ENCODE data around the gene ZNF555.

Gene ZNF555

GRCh38 chr19:2827022-2827421 is 14.3 kb upstream of the ZNF555 start:
- no peak for DNase-seq

GRCh38 chr19:2827840-2828489 is 13.3 kb upstream of the ZNF555 start:
- no peak for DNase-seq

DNA sequence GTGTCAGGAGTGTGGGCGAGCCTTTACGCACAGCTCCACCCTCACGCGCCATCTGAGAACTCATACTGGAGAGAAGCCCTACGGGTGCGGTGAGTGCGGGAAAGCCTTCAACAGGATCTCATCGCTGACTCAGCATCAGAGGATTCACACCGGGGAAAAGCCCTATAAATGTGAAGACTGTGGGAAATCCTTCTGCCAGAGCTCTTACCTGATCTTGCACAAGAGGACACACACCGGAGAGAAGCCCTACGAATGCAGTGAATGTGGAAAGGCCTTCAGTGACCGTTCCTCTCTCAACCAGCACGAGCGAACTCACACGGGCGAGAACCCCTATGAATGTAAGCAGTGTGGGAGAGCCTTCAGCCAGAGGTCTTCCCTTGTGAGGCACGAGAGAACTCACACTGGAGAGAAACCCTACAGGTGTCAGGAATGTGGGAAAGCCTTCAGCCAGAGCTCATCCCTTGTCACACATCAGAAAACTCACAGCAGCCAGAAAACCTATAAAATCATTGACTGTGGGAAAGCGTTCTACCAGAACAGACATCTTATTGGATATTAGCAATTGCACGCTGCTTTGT is 6.9 kb upstream of the ZNF555 start:
- no peak for DNase-seq

GRCh38 chr19:2837430-2837829 is 3.8 kb upstream of the ZNF555 start:
- no peak for DNase-seq

DNA sequence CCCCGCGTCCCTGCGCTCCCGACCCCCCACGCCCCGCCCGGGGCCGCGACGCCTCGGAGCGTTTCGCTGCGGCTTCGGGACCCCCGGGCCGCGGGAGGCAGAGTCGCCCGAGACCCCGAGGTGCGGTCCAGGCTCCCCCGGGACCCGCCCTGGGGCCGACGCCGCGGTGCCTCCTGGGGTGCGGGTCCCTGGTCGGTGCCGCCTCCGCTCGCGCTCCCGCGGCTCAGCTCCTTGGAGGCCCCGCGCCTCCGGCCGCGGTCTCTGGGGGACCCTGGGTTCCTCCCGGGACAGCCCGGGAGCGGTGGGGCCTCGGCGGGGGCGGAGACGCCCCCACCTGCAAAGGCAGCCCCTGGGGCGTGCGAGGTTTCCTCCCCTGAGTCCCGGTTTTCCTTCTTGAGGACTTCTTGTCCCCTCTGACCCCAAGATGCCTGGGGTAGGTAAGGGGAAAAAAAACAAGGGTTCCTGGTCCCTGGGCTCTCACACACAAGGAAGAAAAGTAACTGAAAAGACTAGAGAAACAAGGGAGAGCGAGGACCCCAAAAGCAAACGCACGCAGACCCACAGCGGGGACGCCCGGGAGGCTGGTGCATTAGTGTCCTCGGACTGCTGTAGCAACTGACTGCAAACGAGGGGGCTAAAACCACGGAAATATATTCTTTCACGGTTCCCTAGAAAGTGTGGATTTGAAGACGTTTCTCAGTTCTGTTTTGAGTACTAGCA is 740 bp downstream of the ZNF555 start:
- DNase-seq = no peak

- no peak for DNase-seq
Observed at GRCh38 chr19:2845107-2845506, 3.8 kb downstream of the ZNF555 start.

GRCh38 chr19:2846180-2846894 is 5.1 kb downstream of the ZNF555 start:
- DNase-seq = no peak

GRCh38 chr19:2847507-2847906 is 6.2 kb downstream of the ZNF555 start:
- DNase-seq = no peak

GRCh38 chr19:2848616-2849015 is 7.3 kb downstream of the ZNF555 start:
- no peak for DNase-seq

DNA sequence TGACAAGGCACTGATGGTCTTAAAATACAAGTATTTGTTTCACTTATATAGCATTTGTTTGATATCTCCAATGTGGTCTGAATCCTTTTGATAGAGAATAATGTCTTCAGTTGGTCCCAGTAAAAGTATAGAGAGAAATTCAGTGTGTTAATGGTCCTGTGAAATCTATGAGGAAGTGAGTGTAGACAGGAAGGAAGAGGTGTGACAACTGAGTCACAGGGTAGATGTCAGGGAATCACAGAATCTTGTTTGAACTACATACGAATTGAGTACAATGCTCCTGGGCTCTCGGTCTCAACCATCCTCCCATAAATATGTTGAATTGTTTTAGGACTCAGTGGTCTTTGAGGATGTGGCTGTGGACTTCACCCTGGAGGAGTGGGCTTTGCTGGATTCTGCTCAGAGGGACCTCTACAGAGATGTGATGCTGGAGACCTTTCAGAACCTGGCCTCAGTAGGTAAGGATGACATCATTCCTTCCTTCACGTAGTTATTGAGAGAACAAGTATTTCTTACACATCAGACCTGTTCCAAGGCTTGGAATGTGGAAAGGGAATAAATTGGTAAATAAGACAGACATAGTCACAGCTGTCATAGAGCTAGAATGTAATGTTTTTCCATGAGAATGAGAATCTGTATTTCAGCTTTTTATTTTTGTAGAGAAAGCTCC is 9.1 kb downstream of the ZNF555 start:
- no peak for DNase-seq

DNA sequence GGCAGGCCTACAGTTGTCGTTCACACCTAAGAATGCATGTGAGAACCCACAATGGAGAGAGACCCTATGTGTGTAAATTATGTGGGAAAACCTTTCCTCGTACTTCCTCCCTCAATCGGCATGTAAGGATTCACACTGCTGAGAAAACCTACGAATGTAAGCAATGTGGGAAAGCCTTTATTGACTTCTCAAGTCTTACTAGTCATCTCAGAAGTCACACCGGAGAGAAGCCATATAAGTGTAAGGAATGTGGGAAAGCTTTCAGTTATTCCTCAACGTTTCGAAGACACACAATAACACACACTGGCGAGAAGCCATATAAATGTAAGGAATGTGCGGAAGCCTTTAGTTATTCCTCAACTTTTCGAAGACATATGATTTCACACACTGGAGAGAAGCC is 11.3 kb downstream of the ZNF555 start:
- DNase-seq = no peak

- no peak for DNase-seq
Observed at GRCh38 chr19:2853015-2853606, 11.8 kb downstream of the ZNF555 start.

DNA sequence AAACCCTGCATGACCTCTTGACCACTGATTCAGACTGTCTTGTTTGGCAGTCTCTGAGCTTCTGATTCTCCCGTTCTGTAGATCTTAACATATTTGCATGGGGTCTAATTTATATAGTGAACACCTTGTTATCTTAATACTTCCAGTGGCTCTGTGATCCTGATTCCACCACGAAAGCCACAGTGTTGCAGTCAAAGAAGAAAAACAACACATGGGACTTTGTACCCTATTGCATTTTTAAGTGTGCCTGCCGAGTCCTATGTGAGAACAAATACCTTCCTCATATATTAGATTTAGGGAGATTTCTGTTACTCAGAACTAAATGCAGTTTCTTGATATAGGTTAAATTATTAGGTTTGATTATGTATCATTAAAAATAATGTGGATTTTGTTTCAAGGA is 13.6 kb downstream of the ZNF555 start:
- no peak for DNase-seq

DNA sequence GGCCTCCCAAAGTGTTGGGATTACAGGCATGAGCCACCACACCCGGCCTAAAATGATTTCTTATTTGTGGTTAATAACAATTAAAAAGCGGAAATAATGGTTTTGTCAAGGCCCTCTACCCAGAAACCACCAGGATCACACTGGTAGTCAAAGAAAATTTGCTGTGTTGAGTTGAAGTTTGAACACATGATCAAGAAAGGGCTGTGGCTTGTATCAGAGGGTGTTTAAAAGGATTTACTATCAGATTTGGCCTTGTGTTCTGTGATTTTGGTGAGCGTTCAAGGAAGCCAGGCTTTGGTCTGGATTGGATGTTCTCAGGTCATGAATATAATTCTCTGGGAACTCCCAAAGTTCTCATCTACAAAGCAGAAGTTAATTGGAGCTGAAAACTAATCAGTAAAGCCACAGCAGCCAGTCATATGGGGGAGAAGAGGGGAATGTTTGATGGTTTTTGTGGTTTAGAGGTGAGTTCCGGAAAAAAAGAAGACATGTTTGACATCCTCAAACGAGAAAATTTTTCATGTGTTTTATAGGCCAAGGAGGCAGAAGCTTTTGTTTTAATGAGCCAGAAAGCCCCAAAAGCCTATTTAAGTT is 15.3 kb downstream of the ZNF555 start:
- no peak for DNase-seq

DNA sequence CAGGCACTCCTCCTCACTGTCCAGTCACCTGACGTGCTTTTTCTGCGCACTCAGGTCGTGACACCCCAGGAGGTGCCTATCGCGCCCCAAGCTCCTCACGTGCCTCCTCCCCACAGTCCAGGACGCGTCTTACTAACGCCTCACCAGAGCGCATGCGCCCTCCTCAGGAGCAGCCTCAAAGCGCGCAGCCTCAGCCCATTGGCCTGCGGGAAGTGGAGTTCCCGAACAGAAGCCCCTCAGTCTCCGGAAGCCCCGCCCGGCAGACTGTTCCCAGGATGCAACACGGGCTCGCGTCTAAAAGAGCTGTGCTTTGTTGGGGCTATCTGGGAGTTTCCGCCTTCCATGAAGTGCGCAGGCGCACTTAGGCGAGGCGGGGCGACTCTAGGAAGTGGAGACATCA is 17.6 kb downstream of the ZNF555 start:
- no peak for DNase-seq

GRCh38 chr19:2863816-2864215 is 22.5 kb downstream of the ZNF555 start:
- DNase-seq = no peak

DNA sequence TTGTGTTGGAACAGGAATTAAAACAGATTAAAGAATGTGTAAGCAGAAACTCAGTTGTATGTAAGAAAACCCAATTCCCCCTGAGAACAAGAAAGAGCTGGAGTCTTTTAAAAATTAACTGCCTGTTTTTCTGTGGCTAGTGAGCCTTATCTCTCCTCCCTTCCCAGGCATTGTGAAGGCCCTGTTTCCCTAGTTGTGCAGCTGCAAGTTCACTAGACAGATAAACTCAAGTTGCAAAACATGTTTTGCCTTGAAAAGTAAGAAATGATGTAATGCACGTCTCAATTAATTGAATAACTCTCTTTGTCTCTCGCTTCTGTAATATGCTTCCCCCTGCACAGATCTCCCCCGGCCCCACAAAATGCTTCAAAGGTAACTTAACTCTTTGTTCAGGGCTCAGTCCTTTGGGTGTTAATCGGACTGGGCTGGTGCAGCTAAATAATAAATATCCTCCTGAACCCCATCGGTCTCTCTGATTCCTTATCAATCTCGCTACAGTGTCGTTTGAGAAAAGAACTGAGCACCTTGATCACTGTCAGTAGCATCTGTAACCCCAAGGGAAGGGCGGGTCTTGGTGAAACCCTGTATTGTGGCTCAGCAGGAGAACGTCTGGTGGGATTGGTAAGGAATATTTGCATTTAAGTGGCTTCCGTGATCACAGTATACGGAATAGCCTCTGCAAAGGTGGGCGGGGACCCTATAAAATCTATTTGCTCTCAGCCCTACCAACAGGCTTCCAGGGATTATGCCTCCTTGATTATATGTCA is 24.2 kb downstream of the ZNF555 start:
- no peak for DNase-seq

DNA sequence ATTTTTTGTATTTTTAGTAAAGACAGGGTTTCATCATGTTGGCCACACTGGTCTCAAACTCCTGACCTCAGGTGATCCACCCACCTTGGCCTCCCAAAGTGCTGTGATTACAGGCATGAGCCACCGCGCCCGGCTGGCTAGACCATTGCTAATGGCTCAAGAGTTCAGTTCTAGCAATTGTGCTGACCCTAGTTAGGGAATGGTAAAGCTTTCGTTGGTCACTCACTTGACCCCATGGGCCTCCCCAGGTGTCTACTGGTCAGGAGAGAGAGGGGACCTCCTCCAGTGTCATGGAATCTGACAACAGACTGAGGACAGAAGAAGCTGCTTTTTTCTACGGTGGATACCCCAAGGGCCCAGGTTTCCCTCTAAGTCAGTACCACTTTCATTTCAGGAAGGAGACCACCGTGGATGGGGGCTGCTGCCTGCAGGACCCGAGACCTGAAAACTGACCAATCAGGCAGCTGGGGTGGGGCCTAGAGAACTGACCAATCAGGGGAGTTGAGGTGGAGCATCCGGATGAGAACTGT is 25.3 kb downstream of the ZNF555 start:
- DNase-seq = no peak

DNA sequence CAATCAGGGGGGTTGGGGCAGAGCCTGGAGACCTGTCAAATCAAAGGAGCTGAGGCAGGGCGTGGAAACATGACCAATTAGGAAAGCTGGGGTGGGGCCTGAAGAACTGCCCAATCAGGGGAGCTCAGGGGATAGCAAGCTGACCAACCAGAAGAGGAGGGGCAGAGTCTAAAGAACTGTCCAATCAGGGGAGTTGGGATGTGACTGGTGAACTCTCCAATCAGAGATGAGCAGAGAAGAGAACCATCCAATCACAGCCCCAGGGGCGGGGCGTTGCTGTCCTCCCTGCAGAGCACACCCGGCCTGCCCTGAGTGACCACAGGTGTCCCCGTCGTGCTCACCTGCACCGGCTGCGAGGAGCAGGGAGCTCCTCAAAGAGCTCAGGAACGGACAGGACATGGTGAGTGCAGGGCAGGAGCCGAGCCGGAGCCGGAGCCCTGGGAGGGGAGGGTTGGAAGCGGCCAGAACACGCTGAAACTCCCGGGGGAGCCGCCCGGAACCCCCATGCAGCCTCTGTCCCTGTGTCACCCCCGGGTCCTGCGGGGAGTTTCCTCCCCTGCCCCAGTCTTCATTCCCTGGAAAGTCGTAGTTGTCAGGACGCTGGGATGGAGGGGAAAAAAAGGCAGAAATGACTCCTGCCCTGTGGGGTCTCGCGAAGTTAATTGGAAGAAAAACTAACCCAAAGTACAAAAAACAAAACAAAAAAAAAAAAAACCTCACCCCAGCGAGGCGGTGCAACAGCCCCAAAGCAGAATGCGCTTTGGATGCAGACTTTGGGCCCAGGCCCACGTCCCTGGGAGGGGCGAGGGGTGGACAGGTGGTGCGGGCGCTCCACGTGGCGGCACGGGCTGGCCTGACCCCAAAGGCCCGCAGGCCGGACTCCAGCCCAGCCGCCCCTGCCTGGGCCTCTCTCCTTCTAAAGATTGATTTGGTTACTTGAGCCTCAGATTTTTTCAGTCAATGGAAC is 26.0 kb downstream of the ZNF555 start, which contains the start of gene ZNF556:
ZNF556 (plus strand) TSS at position 311 of the 967 bp plus-strand sequence; CDS start at position 398, 87 bp downstream.
- no peak for DNase-seq

DNA sequence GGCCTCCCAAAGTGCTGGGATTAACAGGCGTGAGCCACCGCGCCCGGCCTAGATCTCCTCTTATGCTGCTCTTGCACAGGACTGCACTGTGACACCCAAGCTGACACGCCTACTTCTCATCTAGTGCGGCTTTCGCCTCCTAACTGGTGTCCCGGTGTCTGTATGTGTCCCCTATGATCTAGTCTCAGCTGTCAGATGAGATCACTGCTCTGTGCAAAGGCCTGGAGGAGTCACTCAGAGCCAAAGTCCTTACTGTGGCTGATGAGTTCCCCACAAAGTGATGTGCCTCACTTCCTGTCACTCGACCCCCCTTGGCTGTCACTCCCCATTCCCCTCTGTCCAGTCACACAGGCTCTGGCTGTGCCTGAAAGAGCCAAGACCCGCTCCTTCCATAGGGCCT is 28.3 kb downstream of the ZNF555 start:
- no peak for DNase-seq
